Measurements from ENCODE around the gene GRIA2. TPM values are rescaled to one million over a fixed set of nuclear protein-coding genes. Genes with fewer than 3 reads are reported as not detected.

Gene GRIA2
- total and polyA plus RNA-seq, 4 donors = 0.28 TPM; not detected in 3

DNA sequence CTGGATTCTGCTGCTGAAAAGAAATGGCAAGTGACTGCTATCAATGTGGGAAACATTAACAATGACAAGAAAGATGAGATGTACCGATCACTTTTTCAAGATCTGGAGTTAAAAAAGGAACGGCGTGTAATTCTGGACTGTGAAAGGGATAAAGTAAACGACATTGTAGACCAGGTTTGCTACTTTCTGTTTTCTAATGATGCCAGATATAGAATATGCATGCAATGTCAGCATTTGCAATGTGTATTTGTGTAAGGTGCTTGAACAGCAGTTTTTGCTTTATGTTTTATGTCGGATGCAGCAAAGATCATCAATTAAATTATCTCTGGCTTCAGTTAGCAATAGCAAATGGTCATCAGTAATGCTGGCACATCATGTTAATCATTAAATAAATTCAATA, 92.2 kb downstream of the GRIA2 start:
- H3K27me3 ChIP-seq (ENCODE audit: control insufficient read depth in 4 of 4, insufficient read depth in 4 of 4, low read length in 3 of 4) = no peaks in the 10 kb centered on the region
- 71% methylated on average over 5 of the region's 5 CpGs for WGBS
- H3K4me3 ChIP-seq (ENCODE audit: low read depth in 1 of 3, low read length in 3 of 3) = no peak overlapping the region
- no peaks in the 10 kb centered on the region for H3K9me3 ChIP-seq (ENCODE audit: control insufficient read depth in 4 of 4, low read length in 3 of 4)
- H3K9ac ChIP-seq (ENCODE audit: low read depth in 1 of 2, low read length in 2 of 2) = no peak overlapping the region
- no peak for TF ChIP-seq RAD21 (IDR thresholded peaks at IDR 0.05)
- no peak for TF ChIP-seq GABPA (IDR thresholded peaks at IDR 0.05 in 1 of 2, conservative IDR thresholded peaks at IDR 0.05 in 1 of 2)
- TF ChIP-seq FOXA2 (IDR thresholded peaks at IDR 0.05) = no peak
- no peaks in the 10 kb centered on the region for H3K4me1 ChIP-seq (ENCODE audit: control insufficient read depth in 4 of 4, insufficient read depth in 4 of 4, low read length in 3 of 4)
- no peak for DNase-seq (ENCODE audit: low spot score)
- H3K27ac ChIP-seq (ENCODE audit: low read depth in 1 of 2, low read length in 2 of 2) = no peak overlapping the region
- H3K36me3 ChIP-seq (ENCODE audit: control insufficient read depth in 4 of 4, insufficient read depth in 3 of 4, low read depth in 1 of 4, low read length in 3 of 4) = no peaks in the 10 kb centered on the region

DNA sequence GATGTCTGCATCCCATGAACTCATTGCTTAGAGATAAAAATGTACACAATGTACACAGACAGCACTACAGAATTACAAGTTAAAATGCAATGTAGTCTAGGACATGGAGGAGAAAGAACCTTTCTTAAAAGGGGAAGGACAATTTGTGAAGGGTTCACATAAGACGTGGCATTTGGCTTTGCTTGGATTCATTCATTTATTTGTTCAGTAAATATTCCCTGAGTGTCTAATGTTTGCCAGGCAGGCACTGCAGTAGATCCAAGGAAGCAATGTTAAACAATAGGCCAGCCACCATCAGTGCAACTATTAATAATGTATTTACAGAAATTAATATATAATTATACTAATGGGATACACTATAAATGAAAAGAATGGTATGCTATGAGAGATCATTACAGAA, 94.4 kb downstream of the GRIA2 start:
- H3K4me3 ChIP-seq (ENCODE audit: low read depth in 1 of 3, low read length in 3 of 3) = no peak overlapping the region
- H3K27ac ChIP-seq (ENCODE audit: low read depth in 1 of 2, low read length in 2 of 2) = no peak overlapping the region
- WGBS = 33% methylated on average over 1 of the region's 1 CpG
- H3K9me3 ChIP-seq (ENCODE audit: control insufficient read depth in 4 of 4, low read length in 3 of 4) = no peaks in the 10 kb centered on the region
- no peaks in the 10 kb centered on the region for H3K27me3 ChIP-seq (ENCODE audit: control insufficient read depth in 4 of 4, insufficient read depth in 4 of 4, low read length in 3 of 4)
- H3K9ac ChIP-seq (ENCODE audit: low read depth in 1 of 2, low read length in 2 of 2) = no peak overlapping the region
- H3K4me1 ChIP-seq (ENCODE audit: control insufficient read depth in 4 of 4, insufficient read depth in 4 of 4, low read length in 3 of 4) = no peaks in the 10 kb centered on the region
- TF ChIP-seq SP1 (IDR thresholded peaks at IDR 0.05) (no peak), GABPA (IDR thresholded peaks at IDR 0.05 in 1 of 2, conservative IDR thresholded peaks at IDR 0.05 in 1 of 2) (no peak), RAD21 (IDR thresholded peaks at IDR 0.05) (no peak), HNF4A (conservative IDR thresholded peaks at IDR 0.05) (no peak), HNF4G (IDR thresholded peaks at IDR 0.05) (no peak), JUND (IDR thresholded peaks at IDR 0.05) (no peak), NR2F2 (IDR thresholded peaks at IDR 0.05) (no peak), YY1 (IDR thresholded peaks at IDR 0.05) (no peak), TAF1 (conservative IDR thresholded peaks at IDR 0.05) (no peak)
- TF ChIP-seq, protein P1, sequence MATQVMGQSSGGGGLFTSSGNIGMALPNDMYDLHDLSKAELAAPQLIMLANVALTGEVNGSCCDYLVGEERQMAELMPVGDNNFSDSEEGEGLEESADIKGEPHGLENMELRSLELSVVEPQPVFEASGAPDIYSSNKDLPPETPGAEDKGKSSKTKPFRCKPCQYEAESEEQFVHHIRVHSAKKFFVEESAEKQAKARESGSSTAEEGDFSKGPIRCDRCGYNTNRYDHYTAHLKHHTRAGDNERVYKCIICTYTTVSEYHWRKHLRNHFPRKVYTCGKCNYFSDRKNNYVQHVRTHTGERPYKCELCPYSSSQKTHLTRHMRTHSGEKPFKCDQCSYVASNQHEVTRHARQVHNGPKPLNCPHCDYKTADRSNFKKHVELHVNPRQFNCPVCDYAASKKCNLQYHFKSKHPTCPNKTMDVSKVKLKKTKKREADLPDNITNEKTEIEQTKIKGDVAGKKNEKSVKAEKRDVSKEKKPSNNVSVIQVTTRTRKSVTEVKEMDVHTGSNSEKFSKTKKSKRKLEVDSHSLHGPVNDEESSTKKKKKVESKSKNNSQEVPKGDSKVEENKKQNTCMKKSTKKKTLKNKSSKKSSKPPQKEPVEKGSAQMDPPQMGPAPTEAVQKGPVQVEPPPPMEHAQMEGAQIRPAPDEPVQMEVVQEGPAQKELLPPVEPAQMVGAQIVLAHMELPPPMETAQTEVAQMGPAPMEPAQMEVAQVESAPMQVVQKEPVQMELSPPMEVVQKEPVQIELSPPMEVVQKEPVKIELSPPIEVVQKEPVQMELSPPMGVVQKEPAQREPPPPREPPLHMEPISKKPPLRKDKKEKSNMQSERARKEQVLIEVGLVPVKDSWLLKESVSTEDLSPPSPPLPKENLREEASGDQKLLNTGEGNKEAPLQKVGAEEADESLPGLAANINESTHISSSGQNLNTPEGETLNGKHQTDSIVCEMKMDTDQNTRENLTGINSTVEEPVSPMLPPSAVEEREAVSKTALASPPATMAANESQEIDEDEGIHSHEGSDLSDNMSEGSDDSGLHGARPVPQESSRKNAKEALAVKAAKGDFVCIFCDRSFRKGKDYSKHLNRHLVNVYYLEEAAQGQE (IDR thresholded peaks at IDR 0.05) = no peak
- TF ChIP-seq, protein P2, sequence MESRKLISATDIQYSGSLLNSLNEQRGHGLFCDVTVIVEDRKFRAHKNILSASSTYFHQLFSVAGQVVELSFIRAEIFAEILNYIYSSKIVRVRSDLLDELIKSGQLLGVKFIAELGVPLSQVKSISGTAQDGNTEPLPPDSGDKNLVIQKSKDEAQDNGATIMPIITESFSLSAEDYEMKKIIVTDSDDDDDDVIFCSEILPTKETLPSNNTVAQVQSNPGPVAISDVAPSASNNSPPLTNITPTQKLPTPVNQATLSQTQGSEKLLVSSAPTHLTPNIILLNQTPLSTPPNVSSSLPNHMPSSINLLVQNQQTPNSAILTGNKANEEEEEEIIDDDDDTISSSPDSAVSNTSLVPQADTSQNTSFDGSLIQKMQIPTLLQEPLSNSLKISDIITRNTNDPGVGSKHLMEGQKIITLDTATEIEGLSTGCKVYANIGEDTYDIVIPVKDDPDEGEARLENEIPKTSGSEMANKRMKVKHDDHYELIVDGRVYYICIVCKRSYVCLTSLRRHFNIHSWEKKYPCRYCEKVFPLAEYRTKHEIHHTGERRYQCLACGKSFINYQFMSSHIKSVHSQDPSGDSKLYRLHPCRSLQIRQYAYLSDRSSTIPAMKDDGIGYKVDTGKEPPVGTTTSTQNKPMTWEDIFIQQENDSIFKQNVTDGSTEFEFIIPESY (IDR thresholded peaks at IDR 0.05) = no peak
- DNase-seq (ENCODE audit: low spot score) = no peak
- no peaks in the 10 kb centered on the region for H3K36me3 ChIP-seq (ENCODE audit: control insufficient read depth in 4 of 4, insufficient read depth in 3 of 4, low read depth in 1 of 4, low read length in 3 of 4)

DNA sequence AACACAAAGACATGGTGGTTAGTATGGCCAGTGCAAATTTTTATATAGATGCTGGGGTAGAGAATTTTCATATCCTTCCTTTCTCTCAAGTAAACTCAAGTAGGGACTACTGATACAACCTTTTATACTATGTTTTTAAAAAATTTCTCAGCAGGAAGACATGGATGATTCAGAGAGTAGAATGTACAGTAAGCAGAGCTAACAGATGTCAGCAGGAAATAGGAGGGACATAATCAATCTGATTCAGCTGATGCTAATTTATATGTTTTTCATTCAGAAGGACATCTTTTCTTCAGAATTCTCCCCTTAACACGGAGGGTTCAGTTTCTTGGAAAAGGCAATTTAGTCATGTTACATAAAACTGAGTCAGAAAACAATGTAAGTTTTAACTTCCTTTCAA, 95.4 kb downstream of the GRIA2 start:
- Histone ChIP-seq H3K27ac (ENCODE audit: low read depth in 1 of 2, low read length in 2 of 2) (no peak overlapping the region), H3K27me3 (ENCODE audit: control insufficient read depth in 4 of 4, insufficient read depth in 4 of 4, low read length in 3 of 4) (no peaks in the 10 kb centered on the region), H3K4me3 (ENCODE audit: low read depth in 1 of 3, low read length in 3 of 3) (no peak overlapping the region), H3K9me3 (ENCODE audit: control insufficient read depth in 4 of 4, low read length in 3 of 4) (no peaks in the 10 kb centered on the region), H3K9ac (ENCODE audit: low read depth in 1 of 2, low read length in 2 of 2) (no peak overlapping the region), H3K4me1 (ENCODE audit: control insufficient read depth in 4 of 4, insufficient read depth in 4 of 4, low read length in 3 of 4) (no peaks in the 10 kb centered on the region), H3K36me3 (ENCODE audit: control insufficient read depth in 4 of 4, insufficient read depth in 3 of 4, low read depth in 1 of 4, low read length in 3 of 4) (no peaks in the 10 kb centered on the region)
- DNase-seq (ENCODE audit: low spot score) = no peak
- whole genome bisulfite sequencing = 27% methylated on average over 1 of the region's 1 CpG
- no peak for TF ChIP-seq FOXA1 (IDR thresholded peaks at IDR 0.05)
- TF ChIP-seq, protein P3, sequence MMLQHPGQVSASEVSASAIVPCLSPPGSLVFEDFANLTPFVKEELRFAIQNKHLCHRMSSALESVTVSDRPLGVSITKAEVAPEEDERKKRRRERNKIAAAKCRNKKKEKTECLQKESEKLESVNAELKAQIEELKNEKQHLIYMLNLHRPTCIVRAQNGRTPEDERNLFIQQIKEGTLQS (IDR thresholded peaks at IDR 0.05) = no peak
- TF ChIP-seq, protein P2 (IDR thresholded peaks at IDR 0.05) = no peak
- TF ChIP-seq, protein P4, sequence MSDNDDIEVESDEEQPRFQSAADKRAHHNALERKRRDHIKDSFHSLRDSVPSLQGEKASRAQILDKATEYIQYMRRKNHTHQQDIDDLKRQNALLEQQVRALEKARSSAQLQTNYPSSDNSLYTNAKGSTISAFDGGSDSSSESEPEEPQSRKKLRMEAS (IDR thresholded peaks at IDR 0.05) = no peak
- TF ChIP-seq EGR1 (IDR thresholded peaks at IDR 0.05; ENCODE audit: low read depth in 2 of 2) = no peak
- TF ChIP-seq RXRA (IDR thresholded peaks at IDR 0.05) = no peak
- TF ChIP-seq GABPA (IDR thresholded peaks at IDR 0.05 in 1 of 2, conservative IDR thresholded peaks at IDR 0.05 in 1 of 2) = no peak
- TF ChIP-seq SP1 (IDR thresholded peaks at IDR 0.05) = no peak
- TF ChIP-seq, protein P1 (IDR thresholded peaks at IDR 0.05) = no peak
